HuH-7.5 (cell line): ENCODE data around the gene CNOT1.
"Not testable (repeated sequence)": the region's sequence is repeated elsewhere in the genome, so short reads cannot be mapped to it uniquely, and the experiment has no call there.

ENCODE experiments used
- DNase-seq: peaks from one replicate; pipeline ENCODE4 v3.0.0; 2011; ENCODE audit warnings: low spot score

CNOT1 gene

DNA sequence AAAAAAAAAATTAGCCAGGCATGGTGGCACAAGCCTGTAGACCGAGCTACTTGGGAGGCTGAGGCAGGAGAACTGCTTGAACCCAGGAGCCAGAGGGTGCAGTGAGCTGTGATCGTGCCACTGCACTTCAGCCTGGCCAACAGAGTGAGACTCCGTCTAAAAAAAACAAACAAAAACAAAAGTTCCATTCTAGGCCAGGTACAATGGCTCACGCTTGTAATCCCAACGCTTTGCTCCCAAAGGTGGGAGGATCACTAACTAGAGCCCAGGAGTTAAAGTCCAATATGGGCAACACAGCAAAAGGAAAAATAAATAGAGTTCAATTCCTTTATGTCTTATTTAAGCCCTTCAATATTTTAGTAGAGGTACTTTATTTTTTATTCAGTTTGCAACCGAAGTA is 47.5 kb downstream of the CNOT1 start:
- DNase-seq, result no peak

DNA sequence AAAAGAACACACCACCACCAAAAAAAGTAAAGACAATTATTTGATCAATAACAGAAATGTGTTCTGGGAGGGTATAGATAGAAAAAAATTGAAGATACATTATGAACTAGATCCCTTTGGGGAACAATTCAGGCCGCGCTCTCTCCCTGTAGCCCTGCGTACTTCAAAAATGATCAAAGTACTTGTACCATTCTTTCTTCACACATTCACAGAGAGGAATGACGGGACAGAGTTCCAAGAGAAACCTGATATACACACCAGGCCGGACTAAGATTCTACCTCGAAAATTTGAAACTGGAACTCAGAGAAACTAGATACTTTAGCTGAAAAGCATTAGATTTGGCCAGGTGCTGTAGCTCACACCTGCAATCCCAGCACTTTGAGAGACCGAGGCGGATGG is 50.0 kb downstream of the CNOT1 start:
- no peak for DNase-seq

DNA sequence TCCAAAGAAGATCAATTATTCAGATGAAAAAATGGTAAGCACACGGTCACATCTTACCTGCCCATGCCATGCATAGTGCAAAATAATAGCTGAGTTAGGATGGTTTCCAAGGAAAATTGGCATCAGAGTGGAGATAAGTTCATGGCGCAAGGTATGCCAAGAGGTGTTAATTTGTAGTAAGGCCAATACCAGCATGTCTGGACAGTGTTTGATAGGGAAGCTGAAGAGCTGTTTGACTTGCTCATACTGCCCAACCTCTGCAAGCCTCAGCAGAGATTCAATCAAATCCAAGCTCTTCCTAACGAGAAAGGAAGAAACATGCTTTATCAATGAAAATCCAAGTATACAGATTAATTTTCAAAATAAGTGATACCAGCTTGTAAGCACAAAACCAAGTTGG is 51.0 kb downstream of the CNOT1 start:
- DNase-seq, result no peak

GRCh38 chr16:58577141-58577540 is 52.5 kb downstream of the CNOT1 start:
- DNase-seq, result no peak

- no peak for DNase-seq
Measured at GRCh38 chr16:58574895-58575294, 54.7 kb downstream of the CNOT1 start.

GRCh38 chr16:58565697-58566096 is 63.9 kb downstream of the CNOT1 start:
- DNase-seq, result not testable (repeated sequence)

DNA sequence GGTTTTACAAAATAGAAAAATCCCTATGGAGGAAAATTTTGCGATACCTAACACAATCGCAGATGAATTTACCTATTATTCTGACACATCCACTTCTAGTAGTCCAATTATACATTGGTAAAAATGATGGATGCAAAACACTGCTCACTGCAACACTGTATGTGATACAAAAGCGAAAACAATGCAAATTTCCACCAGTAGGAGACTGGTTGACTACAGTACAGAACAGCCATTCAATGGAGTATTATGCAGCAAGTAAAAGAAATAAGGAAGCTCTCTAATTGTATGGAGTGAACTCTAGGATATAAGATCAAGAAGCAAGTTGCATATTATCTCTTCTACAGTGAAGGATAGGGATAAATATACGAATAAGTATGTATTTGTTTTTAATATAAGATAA is 65.9 kb downstream of the CNOT1 start:
- no peak for DNase-seq

DNA sequence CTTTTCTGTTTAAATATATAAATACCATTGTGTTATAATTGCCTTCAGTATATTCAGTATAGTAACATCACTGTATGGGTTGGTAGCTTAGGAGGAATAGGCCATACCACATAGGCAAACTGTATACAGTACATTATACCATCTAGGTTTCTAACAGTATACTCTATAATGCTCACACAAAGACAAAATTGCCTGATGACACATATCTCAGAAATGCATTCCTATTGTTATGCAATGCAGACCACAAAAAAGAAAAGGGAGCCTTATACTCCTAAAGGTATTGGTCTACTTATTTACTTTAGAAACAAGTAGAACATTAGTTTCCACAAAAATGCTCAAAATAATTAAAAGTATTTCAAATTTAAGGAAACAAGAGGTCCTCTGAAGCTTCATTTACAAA is 66.4 kb downstream of the CNOT1 start:
- DNase-seq, result no peak

DNA sequence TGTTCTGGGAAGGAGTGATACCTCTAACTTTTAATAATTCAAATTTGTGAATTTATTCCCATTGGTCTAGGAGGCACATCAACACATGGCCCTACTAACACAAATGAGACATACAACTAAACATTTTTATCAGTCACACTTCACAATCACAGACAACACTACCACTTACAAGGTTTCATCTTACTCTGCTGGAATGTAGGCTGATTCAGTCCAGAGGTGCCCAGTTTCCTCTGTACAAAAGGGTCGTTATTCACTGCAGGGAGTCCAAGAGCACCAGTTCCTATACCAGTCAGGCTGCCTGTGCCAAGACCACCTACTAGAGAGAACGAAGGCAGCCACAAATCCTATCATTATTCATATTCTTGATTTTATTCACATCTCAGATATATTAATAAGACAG is 72.9 kb downstream of the CNOT1 start:
- DNase-seq, result no peak

DNA sequence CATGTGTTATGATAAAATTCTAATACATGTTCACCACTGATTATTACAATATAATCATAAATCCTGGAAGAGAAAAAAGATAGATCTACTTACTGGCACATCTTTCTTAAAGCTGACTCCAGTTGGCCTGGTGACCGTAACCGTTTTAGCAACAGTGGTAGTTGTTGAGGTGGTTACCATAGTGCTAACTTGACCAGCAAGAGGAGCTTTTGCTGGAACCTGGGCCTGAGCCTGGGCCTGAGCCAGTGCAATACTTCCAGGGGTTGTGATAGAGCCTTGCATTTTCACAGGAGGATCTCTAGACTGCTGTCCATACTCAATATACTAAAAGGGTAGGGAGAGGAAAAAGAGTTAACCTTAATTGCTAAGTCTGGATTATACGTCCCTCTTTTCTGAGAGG is 78.1 kb downstream of the CNOT1 start:
- no peak for DNase-seq

DNA sequence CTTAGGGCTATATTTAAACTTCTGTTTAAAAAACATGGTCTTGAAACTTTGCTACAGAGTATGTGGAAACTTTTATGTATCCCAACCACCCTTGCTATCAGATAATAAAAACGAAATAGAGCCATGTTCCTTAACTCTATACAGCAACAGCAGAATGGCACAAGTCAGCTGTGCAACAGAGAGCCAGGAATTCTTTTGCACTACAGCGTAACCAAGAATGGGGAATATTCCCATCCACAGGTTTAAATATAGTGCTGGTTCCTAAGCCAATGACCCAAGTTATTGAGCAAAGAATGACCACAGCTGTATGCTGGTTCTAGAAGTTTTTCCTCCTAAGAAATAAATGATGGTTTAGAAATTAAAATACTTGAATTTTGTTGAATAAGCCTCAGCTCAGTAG is 81.2 kb downstream of the CNOT1 start:
- DNase-seq, result no peak

DNA sequence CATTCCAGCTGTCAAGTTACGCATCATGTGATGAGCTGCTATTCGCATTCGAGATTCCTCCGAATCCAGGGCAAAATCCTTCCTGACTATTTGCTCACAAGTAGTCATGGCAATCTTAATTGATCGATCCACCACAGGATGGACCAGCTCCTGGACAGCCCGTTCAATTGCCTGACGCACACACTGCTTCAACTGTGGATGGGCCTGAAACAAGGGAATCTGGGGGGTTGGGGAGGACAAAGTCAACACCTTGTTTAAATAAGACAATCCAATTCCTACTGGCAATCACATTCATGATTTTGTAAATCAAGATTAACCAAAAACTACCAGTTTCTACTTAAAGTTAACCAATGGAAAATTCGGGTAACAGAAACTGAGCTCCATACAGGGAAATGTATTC is 85.9 kb downstream of the CNOT1 start:
- DNase-seq, result no peak

GRCh38 chr16:58542291-58542690 is 87.3 kb downstream of the CNOT1 start:
- DNase-seq, result no peak

DNA sequence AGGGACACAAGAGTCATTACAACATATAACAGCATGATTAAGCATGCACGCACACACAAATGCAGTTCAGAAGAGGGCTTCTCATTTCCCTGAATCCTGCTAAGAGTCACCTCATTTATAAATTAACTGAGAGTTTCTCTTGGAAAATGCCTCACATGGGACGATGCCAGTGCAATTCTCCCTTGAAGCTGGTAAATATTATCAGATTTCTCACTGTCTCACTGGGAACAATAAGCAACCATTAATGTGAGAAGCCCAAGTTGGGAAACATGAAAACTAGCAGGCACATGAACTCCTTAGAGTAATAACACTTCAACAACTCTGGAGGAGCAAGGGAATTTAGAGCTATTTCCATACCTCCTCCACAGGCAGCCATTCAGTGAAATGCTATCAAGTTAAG is 87.9 kb downstream of the CNOT1 start:
- no peak for DNase-seq

DNA sequence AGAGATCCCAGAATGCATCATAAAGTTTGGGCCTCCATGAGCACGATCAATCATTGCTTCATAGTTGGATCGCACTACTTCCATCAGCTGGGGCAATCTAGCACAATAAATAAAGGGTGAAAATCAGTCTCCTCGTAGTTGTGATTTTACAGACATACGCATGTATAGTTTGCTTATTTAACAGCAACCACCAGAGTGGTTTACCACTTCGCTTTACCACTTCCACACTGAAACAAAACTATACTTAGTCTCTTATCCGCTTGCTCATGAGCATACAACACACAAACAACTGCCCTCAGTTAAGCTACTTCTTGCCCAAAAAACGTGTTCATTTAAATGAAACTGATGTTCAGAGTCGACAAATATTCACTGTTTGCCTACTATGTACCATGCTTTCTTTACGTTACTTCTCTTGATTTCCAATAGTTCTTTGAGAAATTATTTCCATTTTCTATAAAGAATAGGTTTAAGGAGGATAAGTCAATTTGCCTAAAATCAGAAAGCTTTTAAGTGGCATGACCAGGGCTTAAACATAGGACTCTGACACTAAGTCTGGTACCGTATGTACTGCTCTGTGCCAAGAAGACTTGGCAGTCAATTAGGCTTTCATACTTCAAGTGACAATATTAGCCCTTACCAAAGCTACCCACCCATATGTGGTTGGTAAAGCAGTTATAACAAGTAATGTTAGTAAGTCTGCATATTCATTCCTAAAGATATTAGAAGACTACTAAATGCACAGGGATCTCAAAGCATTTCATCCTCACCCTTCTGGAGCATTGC is 92.3 kb downstream of the CNOT1 start:
- no peak for DNase-seq

DNA sequence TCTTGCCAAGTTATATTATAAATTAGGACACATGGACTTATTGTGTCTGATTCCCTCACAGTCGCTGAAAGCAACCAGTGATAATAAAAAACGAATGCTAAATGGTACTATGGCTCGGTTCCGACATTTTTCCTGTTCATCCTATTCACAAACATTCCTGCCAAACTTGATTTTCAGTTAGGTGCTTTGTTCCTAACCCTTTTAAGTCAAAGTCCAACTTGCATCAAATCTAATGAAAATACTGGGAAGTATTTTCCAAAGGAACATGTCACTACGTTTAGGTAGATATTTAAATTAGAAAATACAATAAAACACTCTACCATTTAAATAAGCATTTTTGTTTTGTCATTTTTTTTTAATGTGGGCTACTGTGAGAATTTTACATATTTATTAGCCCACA is 93.3 kb downstream of the CNOT1 start:
- DNase-seq, result no peak

DNA sequence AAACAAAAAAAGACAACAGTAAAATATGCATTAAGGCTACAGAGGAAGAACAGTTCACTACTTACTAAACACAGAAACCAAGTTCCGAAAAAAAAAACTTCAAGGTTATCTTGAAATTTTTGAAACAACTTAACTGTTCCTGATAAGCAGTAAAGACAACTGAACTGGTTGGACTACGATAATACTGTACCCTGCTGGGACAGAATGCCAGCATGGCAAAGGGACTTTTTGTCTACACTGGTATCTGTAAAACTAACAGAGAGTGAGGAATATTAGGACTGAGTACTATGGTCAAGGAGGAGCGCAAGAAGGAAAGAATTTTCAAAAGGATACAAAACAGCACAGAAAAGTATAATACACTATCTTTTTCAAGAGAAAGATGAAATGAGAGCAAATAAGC is 94.5 kb downstream of the CNOT1 start:
- DNase-seq, result no peak

DNA sequence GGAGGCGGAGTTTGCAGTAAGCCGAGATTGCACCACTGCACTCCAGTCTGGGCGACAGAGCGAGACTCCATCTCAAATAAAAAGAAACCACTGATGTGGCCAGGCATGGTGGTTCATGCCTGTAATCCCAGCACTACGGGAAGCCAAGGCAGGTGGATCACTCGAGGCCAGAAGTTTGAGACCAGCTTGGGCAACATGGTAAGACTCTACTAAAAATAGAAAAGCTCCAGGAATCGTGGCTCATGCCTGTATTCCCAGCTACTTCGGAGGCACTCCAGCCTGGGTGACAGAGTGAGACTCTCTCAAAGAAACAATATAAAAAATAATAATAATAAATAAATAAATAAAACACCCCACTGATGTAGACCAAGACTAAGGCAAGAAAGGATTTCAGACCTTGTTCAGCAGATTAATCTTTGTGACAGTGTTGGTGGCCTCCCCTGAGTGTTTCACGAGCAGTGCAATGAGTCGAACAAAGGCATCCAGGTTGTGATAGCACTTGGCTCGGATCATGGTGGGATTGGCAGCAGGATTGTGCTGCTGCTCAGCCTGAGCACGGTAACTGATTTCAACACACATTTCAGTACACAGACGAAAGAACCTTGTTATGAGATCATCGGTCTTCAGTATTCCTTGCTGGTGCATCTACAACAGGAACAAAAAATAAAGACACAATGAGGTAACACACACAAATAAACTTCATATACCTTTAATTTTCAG is 95.7 kb downstream of the CNOT1 start:
- no peak for DNase-seq

- no peak for DNase-seq
Measured at GRCh38 chr16:58532414-58532813, 97.2 kb downstream of the CNOT1 start.

- no peak for DNase-seq
Measured at GRCh38 chr16:58530179-58530578, 99.4 kb downstream of the CNOT1 start.

- DNase-seq, result no peak
Measured at GRCh38 chr16:58519707-58520106, 109.9 kb downstream of the CNOT1 start.

DNA sequence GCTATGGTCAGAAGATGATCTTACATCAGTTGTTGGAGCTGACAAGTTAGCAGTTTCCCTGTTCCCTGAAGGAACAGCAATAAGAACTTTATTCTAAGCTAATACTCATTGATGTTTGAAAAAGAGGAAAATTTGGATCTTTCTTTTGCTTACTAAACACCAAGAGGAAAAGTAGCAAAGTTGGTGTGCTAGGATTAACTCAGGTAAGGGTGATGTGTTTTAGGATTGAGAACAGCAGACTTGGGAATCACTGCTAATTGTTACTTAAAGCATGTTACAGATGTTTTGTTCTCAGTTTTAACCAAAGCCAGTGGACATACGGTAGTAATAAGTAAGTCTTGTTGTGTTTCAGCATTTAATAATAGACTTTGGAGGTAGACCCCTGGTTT is 110.7 kb downstream of the CNOT1 start:
- DNase-seq, result no peak

DNA sequence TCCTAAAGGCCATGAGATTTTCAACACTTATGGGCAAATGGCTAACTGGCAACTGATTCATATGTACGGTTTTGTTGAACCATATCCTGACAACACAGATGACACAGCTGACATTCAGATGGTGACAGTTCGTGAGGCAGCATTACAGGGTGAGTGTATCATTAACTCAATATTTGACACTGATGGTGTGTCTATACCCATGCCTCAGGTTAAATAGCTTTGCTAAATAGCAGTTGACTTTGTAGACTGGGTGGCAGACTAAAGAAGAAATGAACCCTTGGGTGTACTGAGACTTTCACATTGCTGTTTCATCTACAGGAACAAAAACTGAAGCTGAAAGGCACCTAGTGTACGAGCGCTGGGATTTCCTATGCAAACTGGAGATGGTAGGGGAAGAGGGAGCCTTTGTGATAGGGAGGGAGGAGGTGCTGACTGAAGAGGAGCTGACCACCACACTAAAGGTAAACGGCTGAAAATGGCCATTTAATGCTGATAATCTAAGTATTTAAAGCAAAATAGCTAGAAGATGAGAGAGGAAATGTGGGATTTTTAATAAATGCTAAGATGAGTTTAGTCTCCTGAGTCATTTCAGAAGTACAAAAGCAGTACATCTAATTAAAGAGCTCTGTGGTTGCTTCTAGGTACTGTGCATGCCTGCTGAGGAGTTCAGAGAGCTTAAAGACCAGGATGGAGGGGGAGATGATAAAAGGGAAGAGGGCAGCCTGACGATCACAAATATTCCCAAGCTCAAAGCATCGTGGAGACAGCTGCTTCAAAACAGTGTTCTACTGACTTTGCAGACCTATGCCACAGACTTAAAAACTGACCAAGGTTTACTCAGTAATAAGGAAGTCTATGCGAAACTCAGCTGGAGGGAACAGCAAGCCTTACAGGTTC is 111.3 kb downstream of the CNOT1 start:
- DNase-seq, result no peak
